Ovary (tissue), 9 donors: ENCODE results near the gene COL1A2. TPM values are rescaled to one million over a fixed set of nuclear protein-coding genes. Genes with fewer than 3 reads are reported as not detected.

Source experiments
- DNase-seq, 5 donors: peaks; one replicate each; pipeline ENCODE4 v3.0.0-alpha.2; 2019 to 2020
- H3K27ac ChIP-seq, 2 donors: fragments of 200-600 bp; one replicate each; pipeline versions ENCODE4 v1.5.1 to v1.8.0; 2019 to 2022
- H3K27me3 ChIP-seq: fragments of 200-600 bp; one replicate; pipeline ENCODE4 v1.8.0; 2022
- H3K36me3 ChIP-seq: fragments of 200-600 bp; sonication (generic); one replicate; pipeline ENCODE4 v1.5.1; 2019
- H3K4me1 ChIP-seq: one replicate; pipeline ENCODE4 v1.8.1; 2013; ENCODE audit warnings: mild to moderate bottlenecking, moderate library complexity; ENCODE audit not compliant: insufficient read depth
- H3K4me3 ChIP-seq: fragments of 200-600 bp; sonication (generic); one replicate; pipeline ENCODE4 v1.5.1; 2017
- H3K9me3 ChIP-seq, 2 donors: fragments of 200-600 bp in 1 of 2; sonication (generic) in 1 of 2; one replicate each; pipeline versions ENCODE4 v1.5.1 to v1.8.1; 2013 to 2019; ENCODE audit warnings: mild to moderate bottlenecking in 1 of 2, moderate library complexity in 1 of 2
- EP300 ChIP-seq: sonication (generic); formaldehyde crosslinking; IDR thresholded peaks from one replicate; pipeline ENCODE4 v1.6.1; 2017; ENCODE audit warnings: antibody characterized with exemption
- POLR2A ChIP-seq: fragments of 450-650 bp; IDR thresholded peaks from one replicate; pipeline ENCODE4 v1.6.1; 2017; ENCODE audit warnings: antibody characterized with exemption, mild to moderate bottlenecking, moderate library complexity
- WGBS, 3 donors: extraction: QIAGEN DNeasy Blood & Tissue Kit in 1 of 3; methylation state at CpG; one replicate each; pipeline versions ENCODE4 v1.1.5 to v1.1.7; 2013 to 2017; 5-methylcytosine and 5-hydroxymethylcytosine counted together
- intact Hi-C, 4 donors: fragments of 100-400 bp; cut with DNase I; formaldehyde crosslinking; loops; one replicate each; pipeline versions ENCODE4 v1.11.0 to v1.15.1; 2022 to 2023
- polyA plus RNA-seq, 2 donors: library from polyadenylated mRNA; stranded (reverse); fragments of 200-250 nt in 1 of 2; fragments of 350-450 nt in 1 of 2; fragmentation: Illumina TruSeq in 1 of 2; extraction: RNeasy Lipid Tissue Mini Kit (QIAGEN cat#74804) in 1 of 2; gene quantifications; one replicate each; pipeline ENCODE4 v1.2.3, GENCODE V29; 2013 to 2014
- total RNA-seq, 7 donors: library from RNA; depleted of rRNA in 2 of 7; stranded (reverse); fragments of >200 nt in 2 of 7; fragmentation: NEBNext Ultra II Directional in 3 of 7; extraction: Animal tissue kit (Norgen Biotek cat#: 25700) in 3 of 7; gene quantifications; one replicate each; pipeline versions ENCODE4 v1.1.0 to v1.2.4, GENCODE V29; 2016 to 2023
- TF ChIP-seq, protein P1 (sequence below), 3 donors: fragments of 450-650 bp in 2 of 3; fragments of 200-600 bp in 1 of 3; IDR thresholded peaks; one replicate each; pipeline versions ENCODE4 v1.5.1 to v1.8.0; 2016 to 2022; ENCODE audit warnings: antibody characterized with exemption in 3 of 3, mild to moderate bottlenecking in 1 of 3
- donor health status: DM: no; HTN: no; CAD: no; lungs with moderate emphysema.
- donor health status: DM: no; HTN: no; CAD: no.
- donor health status: Bipolar disorder and iron deficiency.
- donor health status: DM: yes; HTN: yes; CAD: no.
- donor health status: DM: no; HTN: no; CAD: no.
- donor health status: DM: yes; HTN: yes; CAD: no.

COL1A2 gene
- total and polyA plus RNA-seq, 9 donors: 133 to 2,370 (median 497) TPM

DNA sequence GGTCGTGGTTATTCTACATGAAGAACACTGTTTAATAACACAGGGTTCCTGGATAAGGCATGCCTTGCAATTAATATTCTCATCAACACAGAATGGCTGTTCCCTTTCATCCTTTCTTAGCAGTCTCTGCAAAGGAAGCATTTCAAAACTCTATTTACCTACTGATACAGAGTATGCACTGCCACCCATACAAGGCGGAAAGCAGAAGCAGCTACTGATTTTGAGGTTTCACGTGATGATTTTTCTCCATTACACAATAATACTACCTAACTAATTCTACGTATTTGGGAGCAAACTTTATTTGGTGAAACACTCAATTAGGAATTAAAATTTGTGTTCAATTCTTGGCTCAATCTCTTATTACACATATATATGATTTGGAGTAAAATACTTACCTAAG, 43.0 kb upstream of the COL1A2 start:
- no peaks in the 10 kb centered on the region for H3K9me3 ChIP-seq
- no peak overlapping the region for H3K4me3 ChIP-seq
- no peaks in the 10 kb centered on the region for H3K27me3 ChIP-seq
- H3K36me3 ChIP-seq: no peaks in the 10 kb centered on the region
- intact Hi-C loops: no loop called here
- 82 to 89% (median 87%) methylated on average over 4 of the region's 4 CpGs for WGBS, 3 donors
- H3K27ac ChIP-seq: no peak overlapping the region
- no peak for DNase-seq
- H3K4me1 ChIP-seq: peaks cover 5% of the 10 kb centered on the region
- TF ChIP-seq EP300 (no peak), POLR2A (no peak)
- TF ChIP-seq, protein P1, sequence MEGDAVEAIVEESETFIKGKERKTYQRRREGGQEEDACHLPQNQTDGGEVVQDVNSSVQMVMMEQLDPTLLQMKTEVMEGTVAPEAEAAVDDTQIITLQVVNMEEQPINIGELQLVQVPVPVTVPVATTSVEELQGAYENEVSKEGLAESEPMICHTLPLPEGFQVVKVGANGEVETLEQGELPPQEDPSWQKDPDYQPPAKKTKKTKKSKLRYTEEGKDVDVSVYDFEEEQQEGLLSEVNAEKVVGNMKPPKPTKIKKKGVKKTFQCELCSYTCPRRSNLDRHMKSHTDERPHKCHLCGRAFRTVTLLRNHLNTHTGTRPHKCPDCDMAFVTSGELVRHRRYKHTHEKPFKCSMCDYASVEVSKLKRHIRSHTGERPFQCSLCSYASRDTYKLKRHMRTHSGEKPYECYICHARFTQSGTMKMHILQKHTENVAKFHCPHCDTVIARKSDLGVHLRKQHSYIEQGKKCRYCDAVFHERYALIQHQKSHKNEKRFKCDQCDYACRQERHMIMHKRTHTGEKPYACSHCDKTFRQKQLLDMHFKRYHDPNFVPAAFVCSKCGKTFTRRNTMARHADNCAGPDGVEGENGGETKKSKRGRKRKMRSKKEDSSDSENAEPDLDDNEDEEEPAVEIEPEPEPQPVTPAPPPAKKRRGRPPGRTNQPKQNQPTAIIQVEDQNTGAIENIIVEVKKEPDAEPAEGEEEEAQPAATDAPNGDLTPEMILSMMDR (IDR thresholded peaks at IDR 0.05): no peak

DNA sequence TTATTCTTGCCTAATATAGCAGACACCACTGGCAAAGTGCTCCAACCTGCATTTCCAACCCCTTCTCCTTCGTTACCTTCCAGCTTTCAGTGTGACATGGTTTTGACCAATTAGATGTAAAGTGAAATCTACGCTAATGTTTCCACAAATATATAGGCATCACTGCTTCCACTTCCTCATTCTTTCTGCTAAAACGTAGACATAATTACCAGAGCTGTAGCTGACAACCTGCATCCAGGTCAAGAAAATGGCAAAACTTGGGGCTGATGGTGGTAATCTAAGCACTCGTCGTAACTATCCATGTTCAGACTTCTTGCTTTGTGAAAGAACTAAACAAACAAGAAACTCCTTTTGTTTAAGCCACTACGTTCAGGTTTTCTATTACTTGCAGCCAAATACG, 41.8 kb upstream of the COL1A2 start:
- WGBS, 3 donors: 84 to 92% (median 91%) methylated on average over 7 of the region's 7 CpGs
- intact Hi-C loops: no loop called here
- no peaks in the 10 kb centered on the region for H3K9me3 ChIP-seq
- no peaks in the 10 kb centered on the region for H3K36me3 ChIP-seq
- DNase-seq: no peak
- no peak for TF ChIP-seq POLR2A
- TF ChIP-seq, protein P1 (IDR thresholded peaks at IDR 0.05): no peak
- no peak for TF ChIP-seq EP300
- peaks cover 3% of the 10 kb centered on the region for H3K4me1 ChIP-seq
- H3K27ac ChIP-seq: no peak overlapping the region
- H3K27me3 ChIP-seq: no peaks in the 10 kb centered on the region
- H3K4me3 ChIP-seq: no peak overlapping the region

DNA sequence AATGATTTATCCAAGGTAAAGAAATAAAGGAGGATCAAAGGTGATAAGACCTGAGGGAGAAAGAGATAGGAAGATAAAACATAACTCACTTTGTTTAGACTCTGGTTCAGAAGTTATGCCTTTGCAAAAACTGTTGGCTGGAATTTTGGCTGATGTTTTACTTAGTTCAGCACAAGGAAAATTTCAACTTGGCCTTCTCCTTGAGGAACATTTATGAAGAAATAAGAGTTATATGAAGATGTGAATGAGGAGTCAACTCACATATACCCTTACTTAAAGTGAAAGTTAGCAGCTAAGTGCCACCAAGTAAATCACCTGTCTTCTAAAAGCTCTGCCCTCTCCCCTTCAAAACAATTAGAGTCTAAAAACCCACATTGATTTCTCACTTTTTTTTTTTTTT, 39.7 kb upstream of the COL1A2 start:
- Histone ChIP-seq H3K27me3 (no peaks in the 10 kb centered on the region), H3K9me3 (no peaks in the 10 kb centered on the region), H3K36me3 (no peaks in the 10 kb centered on the region), H3K27ac (no peak overlapping the region), H3K4me1 (peaks cover 3% of the 10 kb centered on the region), H3K4me3 (no peak overlapping the region)
- TF ChIP-seq, protein P1 (IDR thresholded peaks at IDR 0.05): no peak
- TF ChIP-seq EP300 (no peak), POLR2A (no peak)
- no peak for DNase-seq
- intact Hi-C loops: no loop called here

DNA sequence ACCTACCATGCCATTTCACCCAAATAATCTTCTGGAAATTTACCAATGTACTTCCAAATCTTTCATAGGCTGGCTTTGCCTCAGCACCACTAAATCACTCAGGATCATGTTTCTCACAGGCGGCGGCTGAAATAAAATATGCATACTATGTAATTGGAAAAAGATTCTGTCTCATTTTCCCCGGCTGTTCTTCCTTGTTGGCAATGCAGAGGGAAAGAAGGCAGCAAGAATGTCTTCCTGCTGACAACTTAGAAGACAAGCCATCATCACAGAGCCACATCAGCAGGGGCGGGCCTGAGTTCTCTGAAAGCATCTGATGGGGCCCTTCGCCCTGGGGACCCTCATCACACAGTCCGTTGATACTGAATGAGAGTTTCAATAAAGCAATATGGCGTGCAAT, 39.2 kb upstream of the COL1A2 start:
- 49 to 57% (median 55%) methylated on average over 7 of the region's 7 CpGs for WGBS, 3 donors
- H3K27me3 ChIP-seq: no peaks in the 10 kb centered on the region
- peaks cover 3% of the 10 kb centered on the region for H3K4me1 ChIP-seq
- TF ChIP-seq, protein P1 (IDR thresholded peaks at IDR 0.05): no peak
- TF ChIP-seq POLR2A (no peak), EP300 (no peak)
- no peak overlapping the region for H3K27ac ChIP-seq
- no peaks in the 10 kb centered on the region for H3K9me3 ChIP-seq
- no peak for DNase-seq
- intact Hi-C loops: no loop called here
- H3K4me3 ChIP-seq: no peak overlapping the region
- no peaks in the 10 kb centered on the region for H3K36me3 ChIP-seq

DNA sequence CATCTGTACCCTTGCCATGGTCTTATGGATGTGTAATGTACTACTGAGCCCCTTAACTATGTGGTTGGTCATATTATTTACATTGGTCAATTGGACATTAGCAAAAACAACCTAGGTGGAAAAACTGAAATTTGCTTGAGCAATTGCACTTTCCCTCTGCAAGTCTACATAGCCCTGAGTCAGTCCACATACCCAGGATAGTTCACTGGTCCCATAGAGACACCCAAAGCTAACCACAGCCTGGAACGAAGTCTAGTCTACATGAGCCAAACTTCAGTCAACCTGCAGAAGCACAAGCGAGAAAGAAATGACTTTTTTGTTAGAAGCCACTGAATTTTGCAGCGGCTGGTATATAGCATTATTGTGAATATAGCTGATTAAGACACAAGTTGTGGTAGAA, 37.6 kb upstream of the COL1A2 start:
- TF ChIP-seq, protein P1 (IDR thresholded peaks at IDR 0.05): no peak
- no peak for TF ChIP-seq POLR2A
- no peak for TF ChIP-seq EP300
- Histone ChIP-seq H3K4me1 (peaks cover 3% of the 10 kb centered on the region), H3K27ac (no peak overlapping the region), H3K9me3 (no peaks in the 10 kb centered on the region), H3K27me3 (no peaks in the 10 kb centered on the region), H3K4me3 (no peak overlapping the region), H3K36me3 (no peaks in the 10 kb centered on the region)
- WGBS, 3 donors: 94 to 98% (median 96%) methylated on average over 3 of the region's 3 CpGs
- DNase-seq: no peak
- intact Hi-C loops: no loop called here
